Keratinocyte (primary cell): Measurements from ENCODE around the gene PPP1R12C.

Experiments used
- CTCF ChIP-seq, 3 experiments: IDR thresholded peaks in 1 of 3; conservative IDR thresholded peaks in 1 of 3; optimal IDR thresholded peaks in 1 of 3; 2 replicates in 2 of 3; 3 replicates in 1 of 3; pipeline versions ENCODE3 to v1.5.1; 2011; ENCODE audit warnings: low read length in 3 of 3, mild to moderate bottlenecking in 3 of 3, moderate library complexity in 2 of 3, control low read depth in 1 of 3, inconsistent platforms in 1 of 3; ENCODE audit not compliant: insufficient read depth in 2 of 3; ENCODE audit errors: extremely low read depth in 1 of 3
- EZH2 ChIP-seq: IDR thresholded peaks from one replicate; pipeline ENCODE4 v1.6.1; 2012; ENCODE audit warnings: inconsistent platforms, mild to moderate bottlenecking, low read length, moderate library complexity

DNA sequence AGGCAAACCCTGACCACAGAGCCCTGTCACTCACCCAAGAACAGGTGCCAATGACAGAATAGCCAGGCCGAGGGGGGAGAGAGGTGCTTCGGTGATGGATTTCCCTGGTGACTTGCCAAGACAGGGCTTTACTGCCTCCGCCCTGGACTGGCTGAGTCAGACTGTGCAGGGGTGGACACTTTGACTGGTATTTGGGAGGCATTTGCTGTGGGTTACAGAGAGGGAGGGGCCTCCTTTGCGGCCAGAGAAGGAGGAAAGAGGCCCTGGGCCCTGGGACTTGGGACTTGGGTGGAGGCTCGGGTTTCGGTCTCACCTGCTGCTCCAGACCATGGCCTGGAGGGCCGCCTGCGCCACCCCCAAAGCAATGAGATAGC, 46.3 kb downstream of the PPP1R12C start:
- TF ChIP-seq CTCF (optimal IDR thresholded peaks at IDR 0.05 in 1 of 3, IDR thresholded peaks at IDR 0.05 in 1 of 3, conservative IDR thresholded peaks at IDR 0.05 in 1 of 3; ENCODE audit: extremely low read depth in 1 of 3, insufficient read depth in 2 of 3, low read length in 3 of 3) (no peak), EZH2 (no peak)
